HG03558 (cell line): Measurements from ENCODE around the gene TMEM183A.
A peak's percentile ranks its signal among the peaks of the same experiment; 100 is the strongest.

ENCODE experiments used
- ATAC-seq: cut with Tn5 transposase; IDR thresholded peaks from one replicate; pipeline ENCODE4 v1.9.1; 2021; ENCODE audit warnings: moderate number of reproducible peaks; ENCODE audit not compliant: unreplicated experiment; ENCODE audit errors: extremely low read depth

TMEM183A gene, protein sequence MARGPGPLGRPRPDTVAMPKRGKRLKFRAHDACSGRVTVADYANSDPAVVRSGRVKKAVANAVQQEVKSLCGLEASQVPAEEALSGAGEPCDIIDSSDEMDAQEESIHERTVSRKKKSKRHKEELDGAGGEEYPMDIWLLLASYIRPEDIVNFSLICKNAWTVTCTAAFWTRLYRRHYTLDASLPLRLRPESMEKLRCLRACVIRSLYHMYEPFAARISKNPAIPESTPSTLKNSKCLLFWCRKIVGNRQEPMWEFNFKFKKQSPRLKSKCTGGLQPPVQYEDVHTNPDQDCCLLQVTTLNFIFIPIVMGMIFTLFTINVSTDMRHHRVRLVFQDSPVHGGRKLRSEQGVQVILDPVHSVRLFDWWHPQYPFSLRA

DNA sequence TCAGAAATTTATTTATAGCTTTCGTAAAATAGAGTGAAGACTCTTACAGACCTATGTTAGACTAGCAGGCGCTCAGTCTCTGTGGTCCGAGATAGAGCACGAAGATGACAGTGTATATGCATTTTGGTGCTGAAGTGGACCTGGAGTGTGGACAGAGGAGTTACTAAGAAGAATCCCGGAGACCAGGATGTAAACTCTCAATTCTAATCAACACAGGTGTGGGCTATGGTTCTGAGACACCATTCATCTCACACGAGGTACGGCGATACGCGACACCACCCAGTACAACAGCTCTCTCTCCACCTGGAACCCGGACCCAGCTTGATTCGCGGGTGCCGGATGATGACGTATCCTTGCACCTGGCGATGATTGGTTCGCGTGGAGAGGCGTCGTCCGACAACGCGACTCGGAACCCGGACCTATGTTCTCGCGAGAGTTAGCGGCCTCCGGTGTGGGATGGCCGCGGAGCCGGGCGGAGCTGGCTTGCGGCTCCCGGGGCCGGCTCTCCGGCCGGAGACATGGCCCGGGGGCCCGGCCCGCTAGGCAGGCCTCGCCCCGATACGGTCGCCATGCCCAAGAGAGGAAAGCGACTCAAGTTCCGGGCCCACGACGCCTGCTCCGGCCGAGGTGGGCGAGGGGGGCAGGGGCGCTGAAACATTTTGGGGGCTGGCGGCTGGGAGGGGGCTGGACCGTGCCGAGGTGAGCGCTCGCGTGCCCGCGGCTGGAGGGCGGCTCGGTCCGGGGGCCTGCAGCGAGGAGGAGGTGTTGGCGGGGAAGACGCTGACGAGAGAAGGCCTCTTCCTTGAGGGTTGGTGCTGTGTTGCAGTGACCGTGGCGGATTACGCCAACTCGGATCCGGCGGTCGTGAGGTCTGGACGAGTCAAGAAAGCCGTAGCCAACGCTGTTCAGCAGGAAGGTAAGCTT is at the start of gene TMEM183A:
Gene TMEM183A (plus strand): TSS at position 427 of the 924 bp plus-strand sequence. CDS start 92 bp downstream, at position 519.
- peak; percentile 66 for ATAC-seq

DNA sequence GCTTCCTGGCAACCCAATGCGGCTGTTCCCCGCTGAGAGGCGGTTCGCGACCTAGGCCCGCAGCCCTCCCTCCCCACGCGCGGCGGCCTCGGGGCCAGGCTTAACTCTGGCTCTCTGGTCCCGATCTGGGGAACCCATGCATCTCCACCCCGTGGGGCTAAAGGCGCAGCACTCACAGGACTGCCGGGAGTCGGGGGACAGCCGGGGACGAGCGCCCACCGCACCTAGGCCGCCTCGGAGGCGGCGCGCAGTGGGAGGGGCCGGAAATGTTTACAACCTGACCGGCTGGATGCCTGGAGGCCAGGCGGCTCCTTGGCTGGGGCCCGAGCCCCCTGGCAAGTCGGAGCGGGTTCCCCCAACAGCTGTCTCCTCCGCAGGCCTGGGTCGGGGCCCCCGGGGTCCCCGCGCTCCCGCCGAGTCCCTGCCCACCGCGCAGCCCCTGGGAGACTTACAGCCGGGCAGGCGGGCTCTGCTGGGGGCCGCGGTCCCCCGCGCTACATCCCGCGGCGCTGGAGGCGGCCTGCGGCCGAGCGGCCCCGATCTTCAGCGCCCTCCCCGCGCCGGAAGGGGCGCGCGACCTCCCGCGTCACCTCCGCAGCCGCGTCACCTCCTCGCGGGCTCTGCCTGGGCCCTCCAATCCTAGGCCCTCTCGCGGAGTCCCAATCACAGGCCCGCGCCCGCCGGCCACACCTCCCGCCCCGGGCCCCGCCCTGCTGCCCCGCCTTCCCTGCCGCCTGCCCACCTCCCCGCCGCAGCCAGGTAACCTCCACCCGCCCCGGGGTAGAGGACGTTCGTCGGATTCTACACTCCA is 49.2 kb upstream of the TMEM183A start, which contains the start of gene ADIPOR1:
Gene ADIPOR1 (minus strand): TSS at position 580 of the 811 bp plus-strand sequence. CDS start 7,242 bp downstream, outside the sequence.
- peak; percentile 82 for ATAC-seq

DNA sequence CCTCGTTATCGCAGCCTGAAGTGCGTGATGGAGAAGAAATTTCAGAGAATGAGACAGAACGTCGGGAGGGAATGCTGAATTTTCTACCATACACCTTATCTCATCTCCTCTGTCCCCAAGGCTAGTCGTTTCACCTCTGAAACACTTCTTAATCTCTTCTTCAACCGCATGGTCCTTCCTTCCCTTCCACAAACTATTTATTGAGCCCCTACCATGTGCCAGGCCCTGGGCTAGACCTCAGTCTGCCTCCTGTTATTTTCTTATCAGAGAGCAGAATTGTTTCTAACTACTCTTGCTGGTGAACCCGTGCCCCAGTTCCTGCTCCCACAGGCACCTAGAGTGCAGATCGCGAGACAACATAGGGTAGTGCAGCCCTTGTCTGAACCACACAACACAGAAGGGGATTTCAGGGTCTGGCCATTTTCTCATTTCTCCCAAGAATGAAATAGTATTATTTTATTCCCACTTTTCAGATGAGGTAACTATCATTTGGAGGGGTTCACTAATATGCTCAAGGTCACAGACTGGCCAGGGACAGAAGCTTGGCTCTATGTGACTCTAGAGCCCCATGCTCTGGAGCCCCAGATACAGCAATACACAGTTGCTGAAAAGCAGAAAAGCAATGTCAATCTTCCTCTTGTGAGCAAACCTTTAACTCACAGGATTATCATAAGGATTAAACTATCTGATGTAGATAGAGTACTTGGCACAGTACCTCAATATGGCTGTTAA is 48.5 kb upstream of the TMEM183A start:
- ATAC-seq: no peak

DNA sequence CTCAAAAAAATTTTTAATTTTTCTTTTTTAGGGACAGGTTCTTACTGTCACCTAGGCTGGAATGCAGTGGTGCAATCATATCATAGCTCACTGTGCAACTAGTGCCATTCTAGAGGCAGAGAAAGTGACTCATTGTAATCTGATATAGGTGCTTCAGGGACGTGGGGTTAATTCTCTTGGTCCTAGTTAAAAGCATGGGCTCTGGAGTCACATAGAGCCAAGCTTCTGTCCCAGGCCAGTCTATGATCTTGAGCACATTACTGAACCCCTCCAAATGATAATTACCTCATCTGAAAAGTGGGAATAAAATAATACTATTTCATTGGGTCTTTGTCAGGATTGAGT is 47.9 kb upstream of the TMEM183A start:
- ATAC-seq: no peak

DNA sequence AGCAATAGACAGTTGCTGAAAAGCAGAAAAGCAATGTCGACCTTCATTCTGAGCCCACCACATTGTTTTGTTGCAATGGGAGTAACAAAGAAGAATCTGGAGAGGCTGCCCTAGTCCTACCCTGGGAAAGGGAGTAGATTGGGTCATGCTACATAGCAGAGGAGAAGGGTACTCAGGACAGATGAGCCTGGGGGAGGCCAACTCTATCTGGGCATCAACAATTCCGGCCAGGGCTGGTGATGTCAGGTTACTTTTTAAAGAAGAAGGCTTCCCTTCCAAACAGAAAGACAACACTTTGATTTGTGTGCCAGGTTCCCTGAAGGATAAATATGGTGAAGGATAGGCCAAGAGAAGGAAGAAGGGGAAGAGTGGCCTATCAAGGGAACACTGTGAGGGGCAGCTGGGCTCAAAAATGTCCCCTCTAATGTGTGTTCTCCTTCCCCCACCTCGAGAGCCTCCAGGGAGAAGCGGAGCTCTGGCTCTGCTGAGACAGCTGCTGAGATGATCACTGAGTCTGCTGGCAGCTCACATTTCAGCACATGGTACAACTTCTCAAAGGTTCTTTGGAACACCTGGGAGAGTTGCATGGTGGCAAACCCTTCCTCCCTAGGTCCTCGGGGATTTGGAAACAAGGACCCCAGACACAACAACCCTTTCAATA is 45.8 kb upstream of the TMEM183A start:
- no peak for ATAC-seq

DNA sequence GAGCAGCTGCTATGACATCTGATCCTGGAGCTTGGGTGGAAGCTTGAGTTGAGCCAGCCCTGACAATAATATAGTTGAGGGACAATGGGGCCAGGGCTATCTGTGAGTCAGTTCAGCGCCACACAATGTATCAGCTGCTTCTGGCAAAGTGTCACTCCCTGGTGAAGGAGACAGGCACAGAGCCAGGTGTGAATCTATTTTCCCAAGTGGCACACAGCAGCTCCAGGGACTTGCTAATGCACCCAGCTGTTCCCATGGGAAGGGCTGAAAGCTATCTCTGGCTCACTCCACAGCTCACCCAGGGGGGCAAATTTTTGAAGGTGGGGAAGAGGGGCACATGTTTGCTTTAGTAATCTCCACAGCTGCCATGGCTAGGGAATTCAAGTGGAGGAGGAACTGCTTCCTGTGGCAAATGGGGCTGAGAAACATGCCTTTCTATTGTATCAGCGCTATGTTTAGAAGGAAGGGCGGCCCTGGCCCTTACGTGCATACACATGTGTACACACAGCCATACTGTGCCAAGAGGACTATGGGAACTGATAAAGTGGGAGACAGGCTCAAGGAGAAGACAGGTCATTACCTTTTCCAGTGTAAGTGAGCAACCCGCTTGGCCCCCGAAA is 42.3 kb upstream of the TMEM183A start:
- no peak for ATAC-seq

DNA sequence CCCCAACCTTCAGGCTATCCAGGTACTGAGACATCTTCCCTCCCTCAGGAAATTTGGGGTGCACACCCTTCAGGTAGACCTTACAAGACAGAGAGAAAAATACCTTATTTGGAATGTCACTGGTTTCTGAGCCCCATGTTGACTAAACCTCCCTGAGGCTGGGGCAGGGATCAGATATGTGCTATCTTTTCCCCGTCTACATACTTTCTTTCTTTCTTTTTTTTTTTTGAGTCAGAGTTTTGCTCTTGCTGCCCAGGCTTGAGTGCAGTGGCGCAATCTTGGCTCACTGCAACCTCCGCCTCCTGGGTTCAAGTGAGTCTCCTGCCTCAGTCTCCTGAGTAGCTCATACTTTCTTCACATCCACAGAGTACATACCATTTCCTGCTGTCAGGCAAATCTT is 41.8 kb upstream of the TMEM183A start:
- ATAC-seq: no peak

DNA sequence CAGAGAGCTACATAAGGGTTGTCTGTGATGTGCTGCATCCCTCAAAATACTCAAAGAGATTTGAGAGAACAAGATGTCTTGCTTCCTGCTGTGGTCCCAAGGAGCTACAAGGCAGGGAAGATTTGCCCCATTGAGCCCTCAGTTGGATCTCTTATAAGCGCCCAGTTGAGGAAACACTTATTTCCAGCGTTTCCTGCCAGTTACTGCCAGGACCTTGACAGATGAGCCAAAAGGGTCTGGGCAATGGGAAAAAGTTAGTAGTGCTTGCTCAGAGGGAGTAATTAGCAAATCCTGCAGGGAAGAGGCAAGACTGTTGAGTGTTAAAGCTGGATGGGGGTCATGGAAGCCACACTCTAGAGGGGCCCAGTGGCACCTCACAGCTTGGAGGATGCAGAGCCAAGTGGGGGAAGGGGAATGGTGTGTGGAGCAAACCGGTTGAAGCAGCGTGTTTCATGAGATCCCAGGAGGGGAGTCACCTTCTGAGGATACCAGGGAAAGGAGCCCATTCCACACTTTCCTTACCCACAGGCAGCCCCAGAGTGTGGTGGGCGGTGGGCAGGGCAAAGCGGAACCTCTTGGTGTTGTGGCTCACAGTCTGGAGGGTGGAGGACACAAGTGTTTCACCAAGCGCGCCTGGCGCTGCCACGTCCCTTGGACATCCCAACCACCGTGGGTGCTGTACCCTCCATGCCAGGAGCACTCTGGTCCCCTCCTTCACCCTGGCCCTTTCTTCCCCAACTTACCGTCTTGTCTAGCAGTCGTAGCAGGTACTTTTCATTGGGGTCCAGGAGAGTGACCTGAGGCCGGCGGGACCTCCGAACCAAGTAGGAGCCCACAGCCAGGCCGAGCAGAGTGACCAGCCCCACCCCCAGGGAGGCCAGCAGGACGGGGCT is 40.9 kb upstream of the TMEM183A start:
- ATAC-seq: no peak

DNA sequence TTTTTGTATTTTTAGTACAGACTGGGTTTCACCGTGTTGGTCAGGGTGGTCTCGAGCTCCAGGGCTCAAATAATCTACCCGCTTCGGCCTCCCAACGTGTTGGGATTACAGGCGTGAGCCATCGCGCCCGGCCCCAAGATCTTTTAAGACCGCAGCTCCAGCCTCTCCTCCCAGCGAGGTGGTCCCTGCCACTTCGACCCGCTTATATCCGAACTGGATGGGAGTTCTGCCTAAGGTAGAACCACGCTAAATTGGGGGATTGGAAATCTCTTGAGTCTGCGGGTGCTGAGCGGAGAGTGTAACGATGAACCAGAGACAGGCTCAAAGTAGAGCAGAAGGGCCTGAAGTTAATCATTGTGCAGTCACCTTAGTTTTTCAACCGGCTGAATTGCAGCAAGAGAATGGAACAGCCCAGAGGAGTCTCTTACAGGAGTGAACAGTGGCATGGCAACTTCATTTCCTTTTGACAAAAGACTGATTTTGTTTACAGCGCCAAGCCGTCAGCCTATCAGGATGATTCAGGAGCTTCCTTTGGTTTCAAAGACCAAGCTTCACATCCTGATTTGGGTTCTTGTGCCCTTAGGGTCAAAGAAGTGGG is 39.4 kb upstream of the TMEM183A start:
- ATAC-seq: no peak

DNA sequence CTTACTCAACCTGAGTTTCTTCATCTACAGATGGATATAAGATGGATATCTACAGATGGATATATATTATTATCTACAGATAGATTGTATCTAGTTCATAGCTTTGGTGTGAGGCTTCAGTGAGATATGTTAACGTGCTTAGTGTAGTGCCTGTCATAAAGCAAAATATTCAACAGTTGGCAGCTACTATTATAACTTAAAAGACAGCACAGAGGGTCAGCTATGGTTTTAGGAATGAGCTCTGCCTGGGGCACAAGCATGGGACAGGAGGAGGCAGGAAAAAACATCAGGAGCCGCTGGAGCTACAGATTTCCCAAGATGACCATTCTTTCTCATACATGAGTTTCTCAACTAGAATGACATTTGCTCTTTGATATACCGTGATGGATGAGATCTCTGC is 38.8 kb upstream of the TMEM183A start:
- no peak for ATAC-seq

DNA sequence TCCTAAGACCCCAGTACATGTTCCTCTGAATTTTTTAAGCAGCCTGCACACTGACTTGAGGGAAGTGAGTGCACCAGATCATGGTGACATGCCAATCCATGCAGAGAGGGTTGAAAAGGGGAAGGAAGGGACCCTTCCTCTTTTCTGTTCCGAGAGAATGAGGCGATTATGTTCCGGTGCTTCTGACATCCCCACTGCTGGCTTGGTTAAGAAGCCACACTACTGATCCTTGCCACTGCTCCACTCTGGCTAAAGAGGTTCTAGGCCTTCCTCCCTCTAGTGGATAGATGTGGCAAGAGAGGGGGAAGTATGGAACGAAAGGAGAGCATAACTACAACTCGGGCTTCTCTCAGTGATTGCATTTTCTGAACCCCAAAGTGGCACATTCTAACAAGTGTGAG is 38.3 kb upstream of the TMEM183A start:
- ATAC-seq: no peak

DNA sequence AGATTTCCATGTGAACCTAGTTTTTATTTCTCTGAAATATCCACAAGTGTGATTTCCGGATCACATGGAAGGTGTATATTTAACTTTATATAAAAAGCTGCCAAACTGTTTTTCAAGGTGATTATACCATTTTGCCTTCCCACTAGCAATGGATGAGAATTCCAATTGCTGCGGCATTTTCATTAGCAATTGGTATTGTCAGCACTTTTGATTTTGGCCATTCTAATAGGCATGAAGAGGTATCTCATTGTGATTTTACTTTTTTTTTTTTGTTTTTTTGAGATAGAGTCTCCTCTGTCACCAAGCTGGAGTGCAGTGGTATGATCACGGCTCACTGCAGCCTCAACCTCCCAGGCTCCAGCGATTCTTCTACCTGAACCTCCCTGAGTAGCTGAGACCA is 35.1 kb upstream of the TMEM183A start:
- no peak for ATAC-seq

DNA sequence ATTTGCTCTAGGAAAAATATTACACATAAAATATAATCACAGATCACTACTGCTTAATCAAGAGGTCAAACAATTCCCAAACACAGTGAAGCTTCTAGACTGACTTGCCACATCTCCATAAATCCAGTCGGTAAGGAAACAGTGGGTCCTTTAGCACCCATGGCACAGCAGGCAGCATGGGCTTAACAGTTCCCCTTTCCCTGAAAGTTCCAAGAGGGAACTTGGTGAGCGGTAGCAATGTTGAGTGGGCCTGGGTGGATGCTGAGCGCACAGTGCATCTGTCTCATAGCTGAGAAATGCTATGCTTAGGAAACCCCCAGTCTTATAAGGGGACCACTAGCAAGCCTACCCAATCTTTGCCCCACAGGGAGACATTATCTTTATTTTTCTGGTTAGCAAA is 32.3 kb upstream of the TMEM183A start:
- ATAC-seq: no peak

DNA sequence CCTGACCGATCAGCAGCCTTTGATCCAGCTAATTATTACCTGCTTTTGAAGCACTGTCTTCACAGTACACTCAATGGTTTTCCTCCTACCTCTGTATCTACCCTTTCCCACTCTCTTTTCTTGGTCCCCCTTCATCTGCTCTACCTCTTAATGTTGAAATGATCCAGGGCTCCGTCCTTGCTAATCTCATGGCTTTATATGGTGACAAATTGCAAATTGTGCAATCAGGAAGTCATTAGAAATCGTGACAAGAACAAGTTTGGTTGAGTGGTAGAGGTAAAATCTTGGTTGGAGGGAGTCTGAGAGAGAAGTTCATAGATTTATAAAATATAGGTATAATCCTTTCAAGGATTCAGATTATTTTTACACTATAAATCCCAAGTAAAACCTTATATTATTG is 30.5 kb upstream of the TMEM183A start:
- ATAC-seq: no peak

DNA sequence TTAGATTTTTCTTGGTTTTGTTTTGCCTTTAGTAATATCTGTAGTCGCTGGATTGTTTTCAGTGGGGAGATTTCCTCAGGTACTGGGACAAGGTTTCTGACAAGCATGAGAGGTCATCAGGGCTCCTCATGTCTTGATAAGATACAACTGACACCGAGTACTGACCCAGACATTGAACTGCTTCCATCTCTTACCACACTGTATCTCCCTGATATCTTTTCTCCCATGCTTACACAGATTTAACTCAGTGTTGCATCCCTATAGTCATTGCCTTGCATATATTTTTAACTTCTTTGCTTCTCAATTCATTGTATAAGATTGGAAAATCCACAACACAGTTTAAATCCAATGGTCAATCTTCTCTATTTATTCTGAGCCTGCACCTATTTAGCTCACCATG is 27.7 kb upstream of the TMEM183A start:
- ATAC-seq: no peak

DNA sequence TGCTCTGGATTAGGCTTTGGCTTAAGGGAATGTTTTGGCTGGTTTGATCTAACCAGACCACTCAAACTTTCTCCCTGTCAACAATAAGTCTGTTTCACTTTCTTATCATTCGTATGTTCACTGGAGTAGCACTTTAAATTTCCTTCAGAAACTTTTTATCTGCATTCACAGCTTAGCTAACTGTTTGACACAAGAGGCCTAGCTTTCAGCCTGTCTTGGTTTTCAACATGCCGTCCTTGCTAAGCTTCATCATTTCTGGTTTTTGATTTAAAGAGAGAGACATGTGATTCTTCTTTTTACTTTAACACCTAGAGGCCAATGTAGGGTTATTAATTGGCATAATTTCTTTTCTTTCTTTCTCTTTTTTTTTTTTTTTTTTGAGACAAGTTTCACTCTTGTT is 25.2 kb upstream of the TMEM183A start:
- no peak for ATAC-seq

DNA sequence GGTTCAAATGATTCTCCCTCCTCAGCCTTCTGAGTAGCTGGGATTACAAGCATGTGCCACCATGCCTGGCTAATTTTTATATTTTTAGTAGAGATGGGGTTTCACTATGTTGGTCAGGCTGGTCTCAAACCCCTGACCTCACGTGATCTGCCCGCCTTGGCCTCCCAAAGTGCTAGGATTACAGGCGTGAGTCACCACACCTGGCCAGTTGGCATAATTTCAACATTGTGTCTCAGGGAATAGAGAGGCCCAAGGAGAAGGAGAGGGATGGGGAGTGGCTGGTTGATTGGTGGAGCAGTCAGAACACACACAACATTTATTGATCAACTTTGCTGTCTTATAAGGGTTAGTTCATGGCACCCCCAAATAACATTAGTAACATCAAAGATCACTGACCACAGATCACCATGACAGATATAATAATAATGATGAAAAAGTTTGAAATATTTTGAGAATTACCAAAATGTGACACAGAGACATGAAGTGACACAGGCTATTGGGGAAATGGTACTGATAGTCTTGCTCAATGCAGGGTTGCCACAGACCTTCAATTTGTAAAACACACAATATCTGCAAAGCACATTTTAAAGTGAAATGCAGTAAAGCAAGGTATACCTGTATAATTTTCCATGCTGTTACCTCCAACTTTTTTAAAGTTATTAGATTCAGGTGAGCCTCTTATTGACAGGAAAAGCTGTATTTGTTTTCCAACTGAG is 24.3 kb upstream of the TMEM183A start:
- ATAC-seq: no peak
